Measurements from ENCODE around the gene FOSL1.

FOSL1 gene

GRCh38 chr11:65919573-65920371, 19.6 kb upstream of the FOSL1 start:
- DNase-seq (ENCODE audit: low read depth in 2 of 3, low spot score in 1 of 3) = no peak

- peak; percentile 97 to 99 (median 98) for DNase-seq (ENCODE audit: low read depth in 2 of 3, low spot score in 1 of 3)
These were observed 19.0 kb upstream of the FOSL1 start, which contains the start of gene DRAP1 for GRCh38 chr11:65919141-65919572. Gene DRAP1, plus strand, starts transcription at chr11:65919426. Its CDS starts 76 bp downstream, at chr11:65919502.

- DNase-seq (ENCODE audit: low read depth in 2 of 3, low spot score in 1 of 3) = no peak
These were observed 18.3 kb upstream of the FOSL1 start, which contains the start of gene C11orf68 for GRCh38 chr11:65918211-65919140. Gene C11orf68, minus strand, starts transcription at chr11:65919062. Its CDS starts 31 bp downstream, at chr11:65919031.

GRCh38 chr11:65917434-65918210, 17.4 kb upstream of the FOSL1 start:
- no peak for DNase-seq (ENCODE audit: low read depth in 2 of 3, low spot score in 1 of 3)

- DNase-seq (ENCODE audit: low read depth in 2 of 3, low spot score in 1 of 3) = no peak
These were observed 16.9 kb upstream of the FOSL1 start for GRCh38 chr11:65917077-65917433.

GRCh38 chr11:65916391-65916790, 16.2 kb upstream of the FOSL1 start:
- DNase-seq (ENCODE audit: low read depth in 2 of 3, low spot score in 1 of 3) = no peak

- DNase-seq (ENCODE audit: low read depth in 2 of 3, low spot score in 1 of 3) = no peak
These were observed 15.6 kb upstream of the FOSL1 start for GRCh38 chr11:65915821-65916251.

- no peak for DNase-seq (ENCODE audit: low read depth in 2 of 3, low spot score in 1 of 3)
These were observed 15.1 kb upstream of the FOSL1 start for GRCh38 chr11:65915101-65915820.

- DNase-seq (ENCODE audit: low read depth in 2 of 3, low spot score in 1 of 3) = no peak
These were observed 12.7 kb upstream of the FOSL1 start for GRCh38 chr11:65912845-65913244.

GRCh38 chr11:65911682-65912568, 11.7 kb upstream of the FOSL1 start:
- no peak for DNase-seq (ENCODE audit: low read depth in 2 of 3, low spot score in 1 of 3)

GRCh38 chr11:65907878-65908277, 7.7 kb upstream of the FOSL1 start:
- no peak for DNase-seq (ENCODE audit: low read depth in 2 of 3, low spot score in 1 of 3)

- no peak for DNase-seq (ENCODE audit: low read depth in 2 of 3, low spot score in 1 of 3)
These were observed 6.4 kb upstream of the FOSL1 start for GRCh38 chr11:65906602-65907001.

GRCh38 chr11:65903715-65904114, 3.5 kb upstream of the FOSL1 start:
- no peak for DNase-seq (ENCODE audit: low read depth in 2 of 3, low spot score in 1 of 3)

- DNase-seq (ENCODE audit: low read depth in 2 of 3, low spot score in 1 of 3) = no peak
These were observed 2.9 kb upstream of the FOSL1 start for GRCh38 chr11:65903068-65903481.

GRCh38 chr11:65900899-65901180, 652 bp upstream of the FOSL1 start:
- no peak for DNase-seq (ENCODE audit: low read depth in 2 of 3, low spot score in 1 of 3)

GRCh38 chr11:65899356-65900124, 648 bp downstream of the FOSL1 start:
- DNase-seq (ENCODE audit: low read depth in 2 of 3, low spot score in 1 of 3) = peak; percentile 63 to 71 (median 67)

GRCh38 chr11:65898656-65899355, 1.4 kb downstream of the FOSL1 start:
- no peak for DNase-seq (ENCODE audit: low read depth in 2 of 3, low spot score in 1 of 3)

- no peak for DNase-seq (ENCODE audit: low read depth in 2 of 3, low spot score in 1 of 3)
These were observed 3.1 kb downstream of the FOSL1 start for GRCh38 chr11:65897020-65897471.
